GM12878 (cell line): ENCODE data around the gene SLC39A11. TPM values are rescaled to one million over a fixed set of nuclear protein-coding genes. Genes with fewer than 3 reads are reported as not detected.

Experiments used
- BCL3 ChIP-seq: IDR thresholded peaks from 2 replicates; pipeline ENCODE4 v1.6.1; 2011; ENCODE audit warnings: borderline replicate concordance, low read depth, mild to moderate bottlenecking, moderate library complexity, low read length; ENCODE audit not compliant: insufficient read depth, poor library complexity, severe bottlenecking
- CBX3 ChIP-seq: fragments of 200-600 bp; sonication (generic); IDR thresholded peaks from 2 replicates; pipeline ENCODE4 v1.6.1; 2016; ENCODE audit warnings: low read depth, borderline replicate concordance
- FOS ChIP-seq: IDR thresholded peaks from 3 replicates; pipeline ENCODE4 v1.6.1; 2011; ENCODE audit warnings: borderline replicate concordance; ENCODE audit not compliant: insufficient read length; ENCODE audit errors: extremely low read depth
- FOXK2 ChIP-seq: fragments of 450-650 bp; IDR thresholded peaks from 2 replicates; pipeline ENCODE4 v1.6.1; 2017; ENCODE audit warnings: mild to moderate bottlenecking, moderate library complexity
- HCFC1 ChIP-seq: fragments of 150-350 bp; IDR thresholded peaks from 2 replicates; pipeline ENCODE4 v1.6.1; 2014; ENCODE audit warnings: low read length
- HDAC6 ChIP-seq: fragments of 200-600 bp; sonication (generic); IDR thresholded peaks from one replicate; pipeline ENCODE4 v1.8.0; 2017; ENCODE audit warnings: antibody characterized with exemption; ENCODE audit not compliant: unreplicated experiment
- IKZF2 ChIP-seq, 2 experiments: fragments of 450-650 bp; IDR thresholded peaks; 2 replicates each; pipeline ENCODE4 v1.6.1; 2017; ENCODE audit warnings: mild to moderate bottlenecking in 2 of 2, moderate library complexity in 2 of 2
- MEF2B ChIP-seq: fragments of 450-650 bp; IDR thresholded peaks from 2 replicates; pipeline ENCODE4 v1.6.1; 2018; ENCODE audit warnings: mild to moderate bottlenecking, moderate library complexity; ENCODE audit not compliant: partially characterized antibody, poor library complexity, severe bottlenecking
- MTA2 ChIP-seq: fragments of 450-650 bp; IDR thresholded peaks from 2 replicates; pipeline ENCODE4 v1.6.1; 2016; ENCODE audit warnings: low read depth, mild to moderate bottlenecking, moderate library complexity
- MTA3 ChIP-seq: IDR thresholded peaks from 2 replicates; pipeline ENCODE4 v1.6.1; 2012; ENCODE audit warnings: low read length, inconsistent platforms, borderline replicate concordance
- MYC ChIP-seq: IDR thresholded peaks from 2 replicates; pipeline ENCODE4 v1.6.1; 2011; ENCODE audit warnings: mild to moderate bottlenecking, low read length, moderate library complexity, inconsistent platforms; ENCODE audit not compliant: insufficient read depth, insufficient replicate concordance, insufficient read length, severe bottlenecking
- NR2C2 ChIP-seq: IDR thresholded peaks from 2 replicates; pipeline ENCODE4 v1.6.1; 2011; ENCODE audit warnings: borderline replicate concordance, low read depth; ENCODE audit not compliant: control insufficient read depth, insufficient read length
- NR2F1 ChIP-seq: fragments of 450-650 bp; conservative IDR thresholded peaks from 2 replicates; pipeline ENCODE4 v1.6.1; 2017; ENCODE audit warnings: mild to moderate bottlenecking
- PKNOX1 ChIP-seq: fragments of 450-650 bp; IDR thresholded peaks from 2 replicates; pipeline ENCODE4 v1.6.1; 2016; ENCODE audit warnings: mild to moderate bottlenecking
- RAD51 ChIP-seq: fragments of 450-650 bp; IDR thresholded peaks from 2 replicates; pipeline ENCODE4 v1.6.1; 2016; ENCODE audit warnings: moderate library complexity, mild to moderate bottlenecking, inconsistent platforms
- SIN3A ChIP-seq: IDR thresholded peaks from 2 replicates; pipeline ENCODE4 v1.6.1; 2012; ENCODE audit warnings: low read depth, low read length, improper control_type of control experiment
- SPI1 ChIP-seq: IDR thresholded peaks from 2 replicates; pipeline ENCODE4 v1.6.1; 2011; ENCODE audit warnings: low read depth, mild to moderate bottlenecking, low read length, moderate library complexity, borderline replicate concordance; ENCODE audit not compliant: insufficient read depth
- ZBTB40 ChIP-seq: fragments of 450-650 bp; IDR thresholded peaks from 2 replicates; pipeline ENCODE4 v1.6.1; 2016; ENCODE audit warnings: mild to moderate bottlenecking, moderate library complexity, borderline replicate concordance
- ZNF687 ChIP-seq: fragments of 450-650 bp; IDR thresholded peaks from 2 replicates; pipeline ENCODE4 v1.6.1; 2017; ENCODE audit warnings: mild to moderate bottlenecking, moderate library complexity
- polyA plus RNA-seq, 11 experiments: library from polyadenylated mRNA; depleted of rRNA in 4 of 11; unstranded in 6 of 11; stranded (reverse) in 5 of 11; fragments of >200 nt; fragmentation: Nextera tagmentation in 4 of 11; fragmentation: Illumina TruSeq in 1 of 11; extraction: Ambion mirVana in 4 of 11; extraction: Trizol in 1 of 11; gene quantifications; 1 replicate in 1 of 11; 2 replicates in 10 of 11; pipeline versions ENCODE4 v1.2.1 to v1.2.3, GENCODE V29; 2011 to 2016; ENCODE audit warnings: inconsistent platforms in 2 of 11, missing spikeins in 2 of 11, low read depth in 1 of 11
- total RNA-seq, 4 experiments: library from RNA; depleted of rRNA in 3 of 4; stranded (reverse); fragments of >200 nt in 3 of 4; fragmentation: Illumina TruSeq in 1 of 4; extraction: Trizol in 1 of 4; gene quantifications; 2 replicates each; pipeline versions ENCODE4 v1.2.1 to v1.2.3, GENCODE V29; 2013 to 2021

SLC39A11 gene
- total and polyA plus RNA-seq, 10 of the 15 experiments (the other 5 are each of a cell fraction or from before 2014, with no cell fraction given), result 8.6 to 23.8 (median 14.0) TPM

- TF ChIP-seq FOS (no peak), RAD51 (no peak), MTA2 (no peak), MYC (no peak), ZNF687 (peak; percentile 27; the same call in 1 of the 2 replicates), BCL3 (no peak), NR2F1 (no peak), SIN3A (no peak), SPI1 (peak; percentile 55; the same call in 1 of the 2 replicates), CBX3 (no peak), FOXK2 (no peak), PKNOX1 (no peak), IKZF2 (IDR thresholded peaks at IDR 0.05) (peak; percentile 23 to 30; a peak in 2 of 4 replicates), ZBTB40 (no peak), HCFC1 (no peak), MEF2B (peak; percentile 17), HDAC6 (no peak), MTA3 (no peak), NR2C2 (no peak)
Measured at GRCh38 chr17:72976971-72977770, 115.3 kb downstream of the SLC39A11 start (continued).
